Naive thymus-derived CD4-positive, alpha-beta T cell (primary cell): Measurements from ENCODE around the gene TTBK2. TPM values are rescaled to one million over a fixed set of nuclear protein-coding genes. Genes with fewer than 3 reads are reported as not detected.
A peak's percentile ranks its signal among the peaks of the same experiment; 100 is the strongest.

Experiments
- ATAC-seq: fragments of 150-1000 bp; cut with Tn5 transposase; 2 replicates; pipeline ENCODE4 v1.10.0; 2021; ENCODE audit warnings: mild to moderate bottlenecking, moderate library complexity
- CTCF ChIA-PET: fragments of 350-600 bp; sonication (Branson Sonifier 250); formaldehyde crosslinking; loops from one replicate; lab custom pipeline; 2021; ENCODE audit warnings: antibody characterized with exemption; lab: Charles Lee
- POLR2A ChIA-PET: fragments of 350-600 bp; sonication (Branson Sonifier 250); formaldehyde crosslinking; loops from one replicate; lab custom pipeline; 2021; ENCODE audit warnings: antibody characterized with exemption, inconsistent platforms; lab: Charles Lee
- DNase-seq, 9 donors: peaks; one replicate each; pipeline versions ENCODE4 v3.0.0 to v3.0.0-alpha.2; 2020 to 2022; ENCODE audit warnings: mixed read lengths in 1 of 9
- H3K27ac ChIP-seq: one replicate; pipeline ENCODE4 v1.7.0; 2013; ENCODE audit warnings: mild to moderate bottlenecking, low read depth, low read length, moderate library complexity
- H3K27me3 ChIP-seq, 2 donors: one replicate each; pipeline ENCODE4 v1.7.0; 2013; ENCODE audit warnings: low read length in 2 of 2, mild to moderate bottlenecking in 2 of 2, moderate library complexity in 2 of 2; ENCODE audit not compliant: control insufficient read depth in 2 of 2, insufficient read depth in 2 of 2
- H3K36me3 ChIP-seq, 3 experiments: 1 replicate in 2 of 3; 2 replicates in 1 of 3; pipeline ENCODE4 v1.7.0; 2013; ENCODE audit warnings: low read length in 3 of 3, mild to moderate bottlenecking in 3 of 3, moderate library complexity in 1 of 3; ENCODE audit not compliant: insufficient read depth in 3 of 3, control insufficient read depth in 2 of 3
- H3K4me1 ChIP-seq, 2 donors: one replicate each; pipeline ENCODE4 v1.7.0; 2013; ENCODE audit warnings: low read length in 2 of 2, mild to moderate bottlenecking in 2 of 2, moderate library complexity in 1 of 2; ENCODE audit not compliant: control insufficient read depth in 2 of 2, insufficient read depth in 2 of 2
- H3K4me3 ChIP-seq: 2 replicates; pipeline ENCODE4 v1.7.0; 2013; ENCODE audit warnings: mild to moderate bottlenecking, low read length
- H3K9me3 ChIP-seq, 3 experiments: 1 replicate in 2 of 3; 2 replicates in 1 of 3; pipeline ENCODE4 v1.7.0; 2013; ENCODE audit warnings: low read length in 3 of 3; ENCODE audit not compliant: control insufficient read depth in 2 of 3
- H3K27ac Mint-ChIP-seq, 9 donors: one replicate each; pipeline ENCODE4 v1.8.0; 2020 to 2022; ENCODE audit warnings: mixed read lengths in 9 of 9, mild to moderate bottlenecking in 8 of 9, moderate library complexity in 5 of 9, inconsistent platforms in 2 of 9
- H3K27me3 Mint-ChIP-seq, 5 donors: one replicate each; pipeline ENCODE4 v1.8.0; 2021 to 2022; ENCODE audit warnings: mixed read lengths in 5 of 5, mild to moderate bottlenecking in 1 of 5
- H3K36me3 Mint-ChIP-seq, 5 donors: one replicate each; pipeline ENCODE4 v1.8.0; 2020 to 2022; ENCODE audit warnings: mixed read lengths in 5 of 5, mild to moderate bottlenecking in 3 of 5, inconsistent platforms in 1 of 5
- H3K4me1 Mint-ChIP-seq, 7 donors: one replicate each; pipeline ENCODE4 v1.8.0; 2020 to 2022; ENCODE audit warnings: mixed read lengths in 7 of 7, mild to moderate bottlenecking in 3 of 7, inconsistent platforms in 1 of 7
- H3K4me3 Mint-ChIP-seq, 10 donors: one replicate each; pipeline ENCODE4 v1.8.0; 2020 to 2022; ENCODE audit warnings: mild to moderate bottlenecking in 10 of 10, mixed read lengths in 10 of 10, moderate library complexity in 6 of 10, inconsistent platforms in 2 of 10
- H3K9me3 Mint-ChIP-seq, 11 donors: one replicate each; pipeline ENCODE4 v1.8.0; 2020 to 2022; ENCODE audit warnings: mixed read lengths in 11 of 11, mild to moderate bottlenecking in 4 of 11, inconsistent platforms in 1 of 11, moderate library complexity in 1 of 11
- intact Hi-C, 2 donors: fragments of 100-400 bp; cut with micrococcal nuclease; formaldehyde crosslinking; loops; one replicate each; pipeline ENCODE4 v1.15.1; 2023
- polyA plus RNA-seq, 2 donors: library from polyadenylated mRNA; unstranded; fragments of 300-500 nt; fragmentation: Illumina TruSeq; gene quantifications; one replicate each; pipeline ENCODE4 v1.2.3, GENCODE V29; 2021
- total RNA-seq, 6 experiments: library from RNA in 5 of 6; stranded (reverse) in 5 of 6; gene quantifications; 1 replicate in 5 of 6; 2 replicates in 1 of 6; pipeline ENCODE4 v1.2.3 and lab custom pipeline; 2021 to 2026

TTBK2 gene
- total and polyA plus RNA-seq, 7 experiments from 2014 or later: 12.5 to 30.5 (median 26.1) TPM

DNA sequence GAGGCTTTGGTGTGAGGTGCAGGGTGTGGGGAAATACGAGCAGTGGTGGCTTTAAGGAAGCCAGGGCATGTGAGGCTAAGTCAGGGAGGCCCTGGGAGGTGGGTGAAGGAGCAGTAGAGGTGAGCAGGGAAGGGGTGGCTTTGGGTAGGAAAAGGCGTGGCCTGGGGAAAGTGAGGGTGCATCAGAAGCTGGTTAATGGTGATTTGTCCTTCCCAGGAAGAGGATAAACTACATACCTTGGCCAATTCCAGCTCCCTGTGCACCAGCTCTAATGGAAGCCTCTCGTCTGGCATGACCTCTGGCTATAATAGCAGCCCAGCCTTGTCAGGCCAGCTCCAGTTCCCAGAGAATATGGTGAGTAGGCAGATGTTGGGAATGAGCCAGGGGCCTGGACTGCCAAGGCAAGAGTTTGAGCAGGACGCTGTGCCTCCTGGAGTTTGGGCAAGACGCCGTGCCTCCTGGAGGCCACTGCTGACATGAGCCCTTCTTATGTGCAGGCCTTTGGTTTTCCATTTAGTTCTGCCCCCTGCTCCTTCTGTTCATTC lies 225.0 kb downstream of the TTBK2 start:
- no peaks in the 10 kb centered on the region for H3K36me3 ChIP-seq
- no peak overlapping the region for H3K27ac Mint-ChIP-seq
- no peak overlapping the region for H3K4me3 Mint-ChIP-seq
- DNase-seq: no peak
- POLR2A ChIA-PET: no interaction called here
- CTCF ChIA-PET: interaction anchor here (0.7 kb wide), 1 partner anchor 1685 kb away, joined by 3 read pairs; no protein-coding TSS in a partner anchor
- H3K9me3 ChIP-seq: no peaks in the 10 kb centered on the region
- intact Hi-C loops: no loop called here
- H3K9me3 Mint-ChIP-seq: no peaks in the 10 kb centered on the region
- H3K4me1 ChIP-seq: no peaks in the 10 kb centered on the region
- no peak overlapping the region for H3K27ac ChIP-seq
- no peak for ATAC-seq
- H3K4me1 Mint-ChIP-seq: peaks cover 0 to 11% (median 0%) of the 10 kb centered on the region in 7 donors
- no peaks in the 10 kb centered on the region for H3K27me3 ChIP-seq
- H3K4me3 ChIP-seq: no peak overlapping the region
- H3K36me3 Mint-ChIP-seq: peaks cover 0 to 8% (median 1%) of the 10 kb centered on the region in 5 donors
- H3K27me3 Mint-ChIP-seq: no peaks in the 10 kb centered on the region

DNA sequence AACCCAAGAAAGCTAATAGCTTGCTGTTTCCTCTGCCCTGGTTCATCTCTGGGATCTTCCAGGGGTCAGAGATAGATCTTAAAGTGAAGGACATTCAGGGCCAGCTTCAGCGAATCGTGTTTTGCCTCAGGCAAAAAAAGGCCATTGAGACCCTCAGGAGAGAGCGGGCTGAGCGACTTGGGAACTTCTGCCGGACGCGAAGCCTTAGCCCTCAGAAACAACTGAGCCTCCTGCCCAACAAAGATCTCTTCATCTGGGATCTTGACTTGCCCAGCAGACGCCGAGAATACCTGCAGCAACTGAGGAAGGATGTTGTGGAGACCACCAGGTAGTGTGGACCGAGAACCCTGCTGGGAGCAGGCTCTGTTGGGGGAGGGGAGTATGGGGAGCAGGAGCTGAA lies 226.2 kb downstream of the TTBK2 start:
- Mint-ChIP-seq H3K4me1 (peaks cover 0 to 11% (median 0%) of the 10 kb centered on the region in 7 donors), H3K9me3 (no peaks in the 10 kb centered on the region), H3K4me3 (no peak overlapping the region), H3K36me3 (peaks cover 0 to 3% (median 0%) of the 10 kb centered on the region in 5 donors), H3K27ac (peak overlapping the region in 1 of 9 donors; percentile 21), H3K27me3 (no peaks in the 10 kb centered on the region)
- no peak for ATAC-seq
- no peaks in the 10 kb centered on the region for H3K27me3 ChIP-seq
- CTCF ChIA-PET: interaction anchor here (0.9 kb wide), 1 partner anchor 11 kb away, joined by 3 read pairs; no protein-coding TSS in a partner anchor
- no peak overlapping the region for H3K27ac ChIP-seq
- H3K9me3 ChIP-seq: no peaks in the 10 kb centered on the region
- no peak overlapping the region for H3K4me3 ChIP-seq
- no peaks in the 10 kb centered on the region for H3K36me3 ChIP-seq
- POLR2A ChIA-PET: no interaction called here
- intact Hi-C loops: no loop called here
- no peak for DNase-seq
- no peaks in the 10 kb centered on the region for H3K4me1 ChIP-seq

GRCh38 chr15:42693942-42694341 lies 226.6 kb downstream of the TTBK2 start:
- CTCF ChIA-PET: interaction anchor here (0.9 kb wide), 1 partner anchor 11 kb away, joined by 3 read pairs; no protein-coding TSS in a partner anchor
- Histone ChIP-seq H3K4me3 (no peak overlapping the region), H3K27me3 (no peaks in the 10 kb centered on the region), H3K36me3 (no peaks in the 10 kb centered on the region), H3K9me3 (no peaks in the 10 kb centered on the region), H3K27ac (no peak overlapping the region), H3K4me1 (no peaks in the 10 kb centered on the region)
- H3K27ac Mint-ChIP-seq: peak overlapping the region in 1 of 9 donors; percentile 36
- H3K4me3 Mint-ChIP-seq: no peak overlapping the region
- intact Hi-C loops: no loop called here
- peaks cover 0 to 3% (median 0%) of the 10 kb centered on the region in 5 donors for H3K36me3 Mint-ChIP-seq
- DNase-seq (no peak), ATAC-seq (no peak)
- H3K4me1 Mint-ChIP-seq: peaks cover 0 to 11% (median 0%) of the 10 kb centered on the region in 7 donors
- no peaks in the 10 kb centered on the region for H3K9me3 Mint-ChIP-seq
- H3K27me3 Mint-ChIP-seq: no peaks in the 10 kb centered on the region
- POLR2A ChIA-PET: no interaction called here

GRCh38 chr15:42693496-42693895 lies 227.1 kb downstream of the TTBK2 start:
- H3K36me3 Mint-ChIP-seq: peaks cover 0 to 3% (median 0%) of the 10 kb centered on the region in 5 donors
- Histone ChIP-seq H3K4me1 (no peaks in the 10 kb centered on the region), H3K4me3 (no peak overlapping the region), H3K36me3 (no peaks in the 10 kb centered on the region), H3K27me3 (no peaks in the 10 kb centered on the region), H3K9me3 (no peaks in the 10 kb centered on the region), H3K27ac (no peak overlapping the region)
- intact Hi-C loops: no loop called here
- H3K4me1 Mint-ChIP-seq: peaks cover 0 to 11% (median 0%) of the 10 kb centered on the region in 7 donors
- no peak for DNase-seq
- no peak for ATAC-seq
- H3K27ac Mint-ChIP-seq: peak overlapping the region in 1 of 9 donors; percentile 36
- POLR2A ChIA-PET: no interaction called here
- H3K9me3 Mint-ChIP-seq: no peaks in the 10 kb centered on the region
- no peaks in the 10 kb centered on the region for H3K27me3 Mint-ChIP-seq
- CTCF ChIA-PET: no interaction called here
- H3K4me3 Mint-ChIP-seq: no peak overlapping the region

- no peak overlapping the region for H3K27ac ChIP-seq
- no peaks in the 10 kb centered on the region for H3K9me3 ChIP-seq
- H3K27me3 ChIP-seq: no peaks in the 10 kb centered on the region
- no peaks in the 10 kb centered on the region for H3K9me3 Mint-ChIP-seq
- no peaks in the 10 kb centered on the region for H3K36me3 ChIP-seq
- intact Hi-C loops: no loop called here
- POLR2A ChIA-PET: no interaction called here
- H3K27ac Mint-ChIP-seq: peak overlapping the region in 1 of 9 donors; percentile 7
- no peak overlapping the region for H3K4me3 ChIP-seq
- H3K27me3 Mint-ChIP-seq: no peaks in the 10 kb centered on the region
- CTCF ChIA-PET: no interaction called here
- H3K4me1 ChIP-seq: no peaks in the 10 kb centered on the region
- no peak for ATAC-seq
- H3K36me3 Mint-ChIP-seq: peaks cover 0 to 1% (median 0%) of the 10 kb centered on the region in 5 donors
- no peak overlapping the region for H3K4me3 Mint-ChIP-seq
- H3K4me1 Mint-ChIP-seq: peaks cover 0 to 11% (median 0%) of the 10 kb centered on the region in 7 donors
- no peak for DNase-seq
Observed at GRCh38 chr15:42692997-42693396, 227.6 kb downstream of the TTBK2 start.

DNA sequence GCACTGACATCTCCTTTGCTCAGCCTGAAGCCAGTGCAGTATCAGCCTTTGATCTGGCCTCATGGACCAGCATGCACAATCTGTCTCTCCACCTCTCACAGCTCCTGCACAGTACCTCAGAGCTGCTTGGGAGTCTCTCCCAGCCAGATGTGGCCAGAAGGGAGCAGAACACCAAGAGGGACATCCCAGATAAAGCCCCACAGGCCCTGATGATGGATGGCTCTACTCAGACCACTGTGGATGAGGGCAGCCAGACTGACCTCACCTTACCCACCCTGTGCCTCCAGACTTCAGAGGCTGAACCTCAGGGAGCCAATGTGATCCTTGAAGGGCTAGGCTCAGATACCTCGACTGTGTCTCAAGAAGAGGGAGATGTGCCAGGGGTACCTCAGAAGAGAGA lies 228.0 kb downstream of the TTBK2 start:
- no peaks in the 10 kb centered on the region for H3K36me3 ChIP-seq
- H3K4me1 Mint-ChIP-seq: peaks cover 0 to 11% (median 0%) of the 10 kb centered on the region in 7 donors
- H3K27me3 ChIP-seq: no peaks in the 10 kb centered on the region
- H3K9me3 ChIP-seq: no peaks in the 10 kb centered on the region
- H3K4me3 ChIP-seq: no peak overlapping the region
- intact Hi-C loops: no loop called here
- POLR2A ChIA-PET: no interaction called here
- H3K4me1 ChIP-seq: no peaks in the 10 kb centered on the region
- H3K4me3 Mint-ChIP-seq: no peak overlapping the region
- CTCF ChIA-PET: no interaction called here
- DNase-seq: no peak
- H3K27me3 Mint-ChIP-seq: no peaks in the 10 kb centered on the region
- no peak overlapping the region for H3K27ac ChIP-seq
- H3K9me3 Mint-ChIP-seq: no peaks in the 10 kb centered on the region
- no peak overlapping the region for H3K27ac Mint-ChIP-seq
- no peak for ATAC-seq
- H3K36me3 Mint-ChIP-seq: peaks cover 0 to 1% (median 0%) of the 10 kb centered on the region in 5 donors

- CTCF ChIA-PET: no interaction called here
- no peak overlapping the region for H3K4me3 ChIP-seq
- no peaks in the 10 kb centered on the region for H3K36me3 ChIP-seq
- H3K9me3 Mint-ChIP-seq: no peaks in the 10 kb centered on the region
- ATAC-seq: no peak
- H3K36me3 Mint-ChIP-seq: peaks cover 0 to 1% (median 0%) of the 10 kb centered on the region in 5 donors
- H3K27me3 ChIP-seq: no peaks in the 10 kb centered on the region
- no peak for DNase-seq
- H3K27ac Mint-ChIP-seq: no peak overlapping the region
- H3K4me1 Mint-ChIP-seq: peaks cover 0 to 11% (median 0%) of the 10 kb centered on the region in 7 donors
- no peaks in the 10 kb centered on the region for H3K4me1 ChIP-seq
- H3K4me3 Mint-ChIP-seq: no peak overlapping the region
- no peaks in the 10 kb centered on the region for H3K9me3 ChIP-seq
- intact Hi-C loops: no loop called here
- POLR2A ChIA-PET: no interaction called here
- H3K27me3 Mint-ChIP-seq: no peaks in the 10 kb centered on the region
- H3K27ac ChIP-seq: no peak overlapping the region
Observed at GRCh38 chr15:42691770-42692169, 228.8 kb downstream of the TTBK2 start.
